ENCODE results near the gene TAF1B. TPM values are rescaled to one million over a fixed set of nuclear protein-coding genes. Genes with fewer than 3 reads are reported as not detected.

The TAF1B gene
- total and polyA plus RNA-seq, 10 of the 15 experiments (the other 5 are each of a cell fraction or from before 2014, with no cell fraction given), result 8.1 to 18.3 (median 12.4) TPM

GRCh38 chr2:9914384-9915065 is 71.3 kb downstream of the TAF1B start (continued):
- no peak for TF ChIP-seq MLLT1 (IDR thresholded peaks at IDR 0.05)
- TF ChIP-seq, protein P1, sequence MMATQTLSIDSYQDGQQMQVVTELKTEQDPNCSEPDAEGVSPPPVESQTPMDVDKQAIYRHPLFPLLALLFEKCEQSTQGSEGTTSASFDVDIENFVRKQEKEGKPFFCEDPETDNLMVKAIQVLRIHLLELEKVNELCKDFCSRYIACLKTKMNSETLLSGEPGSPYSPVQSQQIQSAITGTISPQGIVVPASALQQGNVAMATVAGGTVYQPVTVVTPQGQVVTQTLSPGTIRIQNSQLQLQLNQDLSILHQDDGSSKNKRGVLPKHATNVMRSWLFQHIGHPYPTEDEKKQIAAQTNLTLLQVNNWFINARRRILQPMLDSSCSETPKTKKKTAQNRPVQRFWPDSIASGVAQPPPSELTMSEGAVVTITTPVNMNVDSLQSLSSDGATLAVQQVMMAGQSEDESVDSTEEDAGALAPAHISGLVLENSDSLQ (IDR thresholded peaks at IDR 0.05), result peak; percentile 17; the same call in 1 of the 2 replicates
- TF ChIP-seq, protein P2, sequence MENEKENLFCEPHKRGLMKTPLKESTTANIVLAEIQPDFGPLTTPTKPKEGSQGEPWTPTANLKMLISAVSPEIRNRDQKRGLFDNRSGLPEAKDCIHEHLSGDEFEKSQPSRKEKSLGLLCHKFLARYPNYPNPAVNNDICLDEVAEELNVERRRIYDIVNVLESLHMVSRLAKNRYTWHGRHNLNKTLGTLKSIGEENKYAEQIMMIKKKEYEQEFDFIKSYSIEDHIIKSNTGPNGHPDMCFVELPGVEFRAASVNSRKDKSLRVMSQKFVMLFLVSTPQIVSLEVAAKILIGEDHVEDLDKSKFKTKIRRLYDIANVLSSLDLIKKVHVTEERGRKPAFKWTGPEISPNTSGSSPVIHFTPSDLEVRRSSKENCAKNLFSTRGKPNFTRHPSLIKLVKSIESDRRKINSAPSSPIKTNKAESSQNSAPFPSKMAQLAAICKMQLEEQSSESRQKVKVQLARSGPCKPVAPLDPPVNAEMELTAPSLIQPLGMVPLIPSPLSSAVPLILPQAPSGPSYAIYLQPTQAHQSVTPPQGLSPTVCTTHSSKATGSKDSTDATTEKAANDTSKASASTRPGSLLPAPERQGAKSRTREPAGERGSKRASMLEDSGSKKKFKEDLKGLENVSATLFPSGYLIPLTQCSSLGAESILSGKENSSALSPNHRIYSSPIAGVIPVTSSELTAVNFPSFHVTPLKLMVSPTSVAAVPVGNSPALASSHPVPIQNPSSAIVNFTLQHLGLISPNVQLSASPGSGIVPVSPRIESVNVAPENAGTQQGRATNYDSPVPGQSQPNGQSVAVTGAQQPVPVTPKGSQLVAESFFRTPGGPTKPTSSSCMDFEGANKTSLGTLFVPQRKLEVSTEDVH (IDR thresholded peaks at IDR 0.05; ENCODE audit: low read depth, partially characterized antibody), result no peak
- peak; percentile 72; the same call in 1 of the 2 replicates for TF ChIP-seq MYB (IDR thresholded peaks at IDR 0.05; ENCODE audit: borderline replicate concordance, low read depth, low read length)
- peak; percentile 38; the same call in 1 of the 2 replicates for TF ChIP-seq ZBED1 (IDR thresholded peaks at IDR 0.05; ENCODE audit: borderline replicate concordance)
- TF ChIP-seq, protein P3, sequence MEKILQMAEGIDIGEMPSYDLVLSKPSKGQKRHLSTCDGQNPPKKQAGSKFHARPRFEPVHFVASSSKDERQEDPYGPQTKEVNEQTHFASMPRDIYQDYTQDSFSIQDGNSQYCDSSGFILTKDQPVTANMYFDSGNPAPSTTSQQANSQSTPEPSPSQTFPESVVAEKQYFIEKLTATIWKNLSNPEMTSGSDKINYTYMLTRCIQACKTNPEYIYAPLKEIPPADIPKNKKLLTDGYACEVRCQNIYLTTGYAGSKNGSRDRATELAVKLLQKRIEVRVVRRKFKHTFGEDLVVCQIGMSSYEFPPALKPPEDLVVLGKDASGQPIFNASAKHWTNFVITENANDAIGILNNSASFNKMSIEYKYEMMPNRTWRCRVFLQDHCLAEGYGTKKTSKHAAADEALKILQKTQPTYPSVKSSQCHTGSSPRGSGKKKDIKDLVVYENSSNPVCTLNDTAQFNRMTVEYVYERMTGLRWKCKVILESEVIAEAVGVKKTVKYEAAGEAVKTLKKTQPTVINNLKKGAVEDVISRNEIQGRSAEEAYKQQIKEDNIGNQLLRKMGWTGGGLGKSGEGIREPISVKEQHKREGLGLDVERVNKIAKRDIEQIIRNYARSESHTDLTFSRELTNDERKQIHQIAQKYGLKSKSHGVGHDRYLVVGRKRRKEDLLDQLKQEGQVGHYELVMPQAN (conservative IDR thresholded peaks at IDR 0.05), result no peak
- TF ChIP-seq PML (IDR thresholded peaks at IDR 0.05; ENCODE audit: low read length), result no peak
- TF ChIP-seq, protein P4, sequence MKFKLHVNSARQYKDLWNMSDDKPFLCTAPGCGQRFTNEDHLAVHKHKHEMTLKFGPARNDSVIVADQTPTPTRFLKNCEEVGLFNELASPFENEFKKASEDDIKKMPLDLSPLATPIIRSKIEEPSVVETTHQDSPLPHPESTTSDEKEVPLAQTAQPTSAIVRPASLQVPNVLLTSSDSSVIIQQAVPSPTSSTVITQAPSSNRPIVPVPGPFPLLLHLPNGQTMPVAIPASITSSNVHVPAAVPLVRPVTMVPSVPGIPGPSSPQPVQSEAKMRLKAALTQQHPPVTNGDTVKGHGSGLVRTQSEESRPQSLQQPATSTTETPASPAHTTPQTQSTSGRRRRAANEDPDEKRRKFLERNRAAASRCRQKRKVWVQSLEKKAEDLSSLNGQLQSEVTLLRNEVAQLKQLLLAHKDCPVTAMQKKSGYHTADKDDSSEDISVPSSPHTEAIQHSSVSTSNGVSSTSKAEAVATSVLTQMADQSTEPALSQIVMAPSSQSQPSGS (IDR thresholded peaks at IDR 0.05; ENCODE audit: low read length), result 0 out of 2 replicates have a peak, but pooled peaks have one; percentile 59
- TF ChIP-seq SUPT20H (IDR thresholded peaks at IDR 0.05; ENCODE audit: borderline replicate concordance, control insufficient read depth, low read depth, low read length), result no peak
- TF ChIP-seq KLF5 (IDR thresholded peaks at IDR 0.05; ENCODE audit: partially characterized antibody), result no peak
- peak; percentile 64; the same call in 1 of the 2 replicates for TF ChIP-seq MAX (IDR thresholded peaks at IDR 0.05; ENCODE audit: low read depth, low read length)
- TF ChIP-seq ATF7 (IDR thresholded peaks at IDR 0.05; ENCODE audit: low read depth), result peak; percentile 68
- 0 out of 2 replicates have a peak, but pooled peaks have one; percentile 41 for TF ChIP-seq FOXK2 (IDR thresholded peaks at IDR 0.05)
- no peak for TF ChIP-seq SIX5 (IDR thresholded peaks at IDR 0.05; ENCODE audit: low read depth, low read length, severe bottlenecking)
- no peak for TF ChIP-seq KAT2A (conservative IDR thresholded peaks at IDR 0.05; ENCODE audit: control insufficient read depth, low read depth, low read length)
- peak; percentile 39 to 53; a peak in 1 of 4 replicates for TF ChIP-seq EP300 (IDR thresholded peaks at IDR 0.05; ENCODE audit: borderline replicate concordance in 1 of 2, control insufficient read depth in 1 of 2, low read depth in 2 of 2, low read length in 2 of 2)
- peak in 1 of 2 experiments; percentile 65; a peak in 1 of 4 replicates for TF ChIP-seq ETV6 (conservative IDR thresholded peaks at IDR 0.05 in 1 of 2, IDR thresholded peaks at IDR 0.05 in 1 of 2; ENCODE audit: borderline replicate concordance in 1 of 2, low read depth in 1 of 2)
- TF ChIP-seq JUNB (IDR thresholded peaks at IDR 0.05), result peak; percentile 97
- 0 out of 3 replicates have a peak, but pooled peaks have one; percentile 39 for TF ChIP-seq POU2F2 (IDR thresholded peaks at IDR 0.05; ENCODE audit: borderline replicate concordance, low read depth, low read length)

Data from GM12878 (cell line).